Liver (tissue), 9 donors: ENCODE measurements around the gene CCL4L2. TPM values are rescaled to one million over a fixed set of nuclear protein-coding genes. Genes with fewer than 3 reads are reported as not detected.

Experiments used
- DNase-seq: peaks from one replicate; pipeline ENCODE4 v3.0.0-alpha.2; 2017; ENCODE audit warnings: low spot score
- H3K27ac ChIP-seq, 2 donors: one replicate each; pipeline ENCODE4 v1.7.0; 2013; ENCODE audit warnings: inconsistent platforms in 2 of 2, low read length in 2 of 2, control low read depth in 1 of 2, low read depth in 1 of 2, mild to moderate bottlenecking in 1 of 2
- H3K27me3 ChIP-seq, 4 donors: one replicate each; pipeline versions ENCODE4 v1.6.1 to v1.7.0; 2013; ENCODE audit warnings: low read length in 3 of 4, inconsistent platforms in 1 of 4, mild to moderate bottlenecking in 1 of 4, moderate library complexity in 1 of 4; ENCODE audit not compliant: control insufficient read depth in 4 of 4, insufficient read depth in 4 of 4
- H3K36me3 ChIP-seq, 4 donors: one replicate each; pipeline versions ENCODE4 v1.6.1 to v1.7.0; 2013; ENCODE audit warnings: low read length in 3 of 4, mild to moderate bottlenecking in 3 of 4, low read depth in 1 of 4, moderate library complexity in 1 of 4; ENCODE audit not compliant: control insufficient read depth in 4 of 4, insufficient read depth in 3 of 4
- H3K4me1 ChIP-seq, 4 donors: one replicate each; pipeline versions ENCODE4 v1.6.1 to v1.7.0; 2013; ENCODE audit warnings: low read length in 3 of 4, mild to moderate bottlenecking in 3 of 4, moderate library complexity in 1 of 4; ENCODE audit not compliant: control insufficient read depth in 4 of 4, insufficient read depth in 4 of 4
- H3K4me3 ChIP-seq, 3 donors: one replicate each; pipeline versions ENCODE4 v1.6.1 to v1.7.0; 2013; ENCODE audit warnings: low read length in 3 of 3, control low read depth in 1 of 3, low read depth in 1 of 3, mild to moderate bottlenecking in 1 of 3
- H3K9ac ChIP-seq, 2 donors: one replicate each; pipeline ENCODE4 v1.7.0; 2013; ENCODE audit warnings: low read length in 2 of 2, mild to moderate bottlenecking in 2 of 2, moderate library complexity in 2 of 2, control low read depth in 1 of 2, low read depth in 1 of 2
- H3K9me3 ChIP-seq, 4 donors: one replicate each; pipeline versions ENCODE4 v1.6.1 to v1.7.0; 2013; ENCODE audit warnings: low read length in 3 of 4; ENCODE audit not compliant: control insufficient read depth in 4 of 4
- ATF3 ChIP-seq: IDR thresholded peaks from 2 replicates; pipeline ENCODE4 v1.6.1; 2016; ENCODE audit warnings: antibody characterized with exemption
- CTCF ChIP-seq: fragments of 150-350 bp; IDR thresholded peaks from 2 replicates; pipeline ENCODE4 v1.5.1; 2017; ENCODE audit warnings: improper control_type of control experiment, low read depth, low read length; ENCODE audit not compliant: missing input control
- EGR1 ChIP-seq, 2 donors: IDR thresholded peaks; 2 replicates each; pipeline ENCODE4 v1.6.1; 2016 to 2018; ENCODE audit warnings: antibody characterized with exemption in 2 of 2, low read depth in 2 of 2
- FOXA1 ChIP-seq: IDR thresholded peaks from 2 replicates; pipeline ENCODE4 v1.6.1; 2016; ENCODE audit warnings: antibody characterized with exemption
- FOXA2 ChIP-seq: IDR thresholded peaks from 2 replicates; pipeline ENCODE4 v1.6.1; 2016; ENCODE audit warnings: antibody characterized with exemption
- GABPA ChIP-seq, 2 donors: IDR thresholded peaks in 1 of 2; conservative IDR thresholded peaks in 1 of 2; 2 replicates each; pipeline ENCODE4 v1.6.1; 2016; ENCODE audit warnings: antibody characterized with exemption in 2 of 2, mild to moderate bottlenecking in 1 of 2, moderate library complexity in 1 of 2
- HNF4A ChIP-seq, 2 donors: conservative IDR thresholded peaks; 2 replicates each; pipeline ENCODE4 v1.6.1; 2016; ENCODE audit warnings: antibody characterized with exemption in 2 of 2, mild to moderate bottlenecking in 2 of 2
- HNF4G ChIP-seq: IDR thresholded peaks from 2 replicates; pipeline ENCODE4 v1.6.1; 2016; ENCODE audit warnings: antibody characterized with exemption
- JUND ChIP-seq, 2 donors: IDR thresholded peaks; 2 replicates each; pipeline ENCODE4 v1.6.1; 2016; ENCODE audit warnings: antibody characterized with exemption in 2 of 2
- NR2F2 ChIP-seq: IDR thresholded peaks from 2 replicates; pipeline ENCODE4 v1.6.1; 2016; ENCODE audit warnings: antibody characterized with exemption
- REST ChIP-seq: IDR thresholded peaks from 2 replicates; pipeline ENCODE4 v1.6.1; 2016; ENCODE audit warnings: antibody characterized with exemption, mild to moderate bottlenecking
- SP1 ChIP-seq: IDR thresholded peaks from 2 replicates; pipeline ENCODE4 v1.6.1; 2018; ENCODE audit warnings: antibody characterized with exemption, mild to moderate bottlenecking
- TAF1 ChIP-seq: conservative IDR thresholded peaks from 2 replicates; pipeline ENCODE4 v1.6.1; 2016; ENCODE audit warnings: antibody characterized with exemption, mild to moderate bottlenecking
- YY1 ChIP-seq: IDR thresholded peaks from 2 replicates; pipeline ENCODE4 v1.6.1; 2016; ENCODE audit warnings: antibody characterized with exemption, mild to moderate bottlenecking
- ZBTB33 ChIP-seq: IDR thresholded peaks from 2 replicates; pipeline ENCODE4 v1.6.1; 2016; ENCODE audit warnings: antibody characterized with exemption
- WGBS: extraction: QIAGEN DNeasy Blood & Tissue Kit; methylation state at CpG from one replicate; pipeline ENCODE4 v1.1.7; 2013; 5-methylcytosine and 5-hydroxymethylcytosine counted together
- polyA plus RNA-seq, 2 donors: library from polyadenylated mRNA; stranded (reverse) in 1 of 2; unstranded in 1 of 2; fragments of 200-250 nt in 1 of 2; fragments of >200 nt in 1 of 2; fragmentation: Nextera tagmentation in 1 of 2; extraction: Ambion mirVana in 1 of 2; gene quantifications; one replicate each; pipeline versions ENCODE4 v1.2.1 to v1.2.3, GENCODE V29; 2013 to 2015
- total RNA-seq, 2 donors: library from RNA; depleted of rRNA; stranded (reverse); fragments of >200 nt; gene quantifications; one replicate each; pipeline ENCODE4 v1.2.3, GENCODE V29; 2014
- donor health status: healthy.
- donor health status: healthy.
- donor health status: healthy.
- donor health status: healthy.
- donor health status: healthy.

The CCL4L2 gene
- total and polyA plus RNA-seq, 4 donors: 0.50 to 2.8 (median 1.1) TPM

- Histone ChIP-seq H3K27me3 (no peaks in the 10 kb centered on the region), H3K4me1 (peaks cover 15 to 35% (median 28%) of the 10 kb centered on the region in 4 donors), H3K36me3 (no peaks in the 10 kb centered on the region), H3K27ac (peak overlapping the region in 1 of 2 donors; percentile 42), H3K4me3 (no peak overlapping the region), H3K9ac (peak overlapping the region in 1 of 2 donors; percentile 6), H3K9me3 (no peaks in the 10 kb centered on the region)
- TF ChIP-seq TAF1: no peak
- no peak for TF ChIP-seq HNF4A (conservative IDR thresholded peaks at IDR 0.05)
- TF ChIP-seq YY1: no peak
- TF ChIP-seq HNF4G: no peak
- no peak for TF ChIP-seq NR2F2
- no peak for TF ChIP-seq GABPA (IDR thresholded peaks at IDR 0.05 in 1 of 2, conservative IDR thresholded peaks at IDR 0.05 in 1 of 2)
- no peak for TF ChIP-seq ZBTB33
- no peak for TF ChIP-seq JUND (IDR thresholded peaks at IDR 0.05)
- no peak for TF ChIP-seq REST
- TF ChIP-seq ATF3: no peak
- TF ChIP-seq CTCF: no peak
- no peak for TF ChIP-seq FOXA1
- no peak for TF ChIP-seq EGR1 (IDR thresholded peaks at IDR 0.05; ENCODE audit: low read depth in 2 of 2)
- no peak for TF ChIP-seq SP1
- TF ChIP-seq FOXA2: no peak
- WGBS: 86% methylated on average over 10 of the region's 10 CpGs
- DNase-seq: no peak
Observed at GRCh38 chr17:36195434-36196130, 15.3 kb upstream of the CCL4L2 start.

- Histone ChIP-seq H3K27ac (peak overlapping the region in 1 of 2 donors; percentile 2), H3K4me3 (no peak overlapping the region), H3K36me3 (no peaks in the 10 kb centered on the region), H3K9ac (peak overlapping the region in 1 of 2 donors; percentile 6), H3K4me1 (peaks cover 15 to 35% (median 28%) of the 10 kb centered on the region in 4 donors), H3K9me3 (no peaks in the 10 kb centered on the region), H3K27me3 (no peaks in the 10 kb centered on the region)
- TF ChIP-seq ATF3: no peak
- no peak for TF ChIP-seq CTCF
- TF ChIP-seq YY1: no peak
- no peak for TF ChIP-seq GABPA (IDR thresholded peaks at IDR 0.05 in 1 of 2, conservative IDR thresholded peaks at IDR 0.05 in 1 of 2)
- TF ChIP-seq HNF4G: no peak
- TF ChIP-seq HNF4A (conservative IDR thresholded peaks at IDR 0.05): no peak
- DNase-seq: no peak
- WGBS: 82% methylated on average over 3 of the region's 3 CpGs
Observed at GRCh38 chr17:36196131-36196486, 14.8 kb upstream of the CCL4L2 start.
